Kidney epithelial cell (primary cell): Measurements from ENCODE around the gene RICTOR. TPM values are rescaled to one million over a fixed set of nuclear protein-coding genes. Genes with fewer than 3 reads are reported as not detected.

Source experiments
- DNase-seq: peaks from one replicate; pipeline ENCODE4 v3.0.0-alpha.2; 2010; ENCODE audit warnings: low read depth
- H3K27me3 ChIP-seq: 2 replicates; pipeline ENCODE4 v1.6.0; 2011; ENCODE audit warnings: low read length; ENCODE audit not compliant: control insufficient read depth, insufficient read depth
- H3K36me3 ChIP-seq: 2 replicates; pipeline ENCODE4 v1.5.1; 2011; ENCODE audit warnings: low read length; ENCODE audit not compliant: control insufficient read depth, insufficient read depth
- H3K4me3 ChIP-seq: 2 replicates; pipeline ENCODE4 v1.5.1; 2011; ENCODE audit warnings: low read depth, mild to moderate bottlenecking, control low read depth, low read length
- CTCF ChIP-seq: IDR thresholded peaks from 2 replicates; pipeline ENCODE4 v1.5.1; 2011; ENCODE audit warnings: mild to moderate bottlenecking, moderate library complexity, low read length, control low read depth, inconsistent platforms; ENCODE audit not compliant: insufficient read depth, poor library complexity, severe bottlenecking
- total RNA-seq: library from RNA; depleted of rRNA; stranded (reverse); fragments of >200 nt; gene quantifications from 2 replicates; pipeline ENCODE4 v1.2.3, GENCODE V29; 2015

The RICTOR gene
- total RNA-seq, 1 donor from 2014 or later, result 19.9 TPM

GRCh38 chr5:39025456-39025855, 48.7 kb downstream of the RICTOR start:
- Histone ChIP-seq H3K4me3 (no peak overlapping the region), H3K36me3 (no peaks in the 10 kb centered on the region), H3K27me3 (no peaks in the 10 kb centered on the region)
- no peak for DNase-seq
- TF ChIP-seq CTCF, result no peak

GRCh38 chr5:39024884-39025283, 49.3 kb downstream of the RICTOR start:
- TF ChIP-seq CTCF, result no peak
- no peak for DNase-seq
- no peaks in the 10 kb centered on the region for H3K27me3 ChIP-seq
- no peaks in the 10 kb centered on the region for H3K36me3 ChIP-seq
- H3K4me3 ChIP-seq, result no peak overlapping the region

GRCh38 chr5:39024005-39024404, 50.2 kb downstream of the RICTOR start:
- no peak for DNase-seq
- TF ChIP-seq CTCF, result no peak
- no peaks in the 10 kb centered on the region for H3K36me3 ChIP-seq

GRCh38 chr5:39023121-39023520, 51.1 kb downstream of the RICTOR start:
- TF ChIP-seq CTCF, result no peak

More at GRCh38 chr5:39024005-39024404, 50.2 kb downstream of the RICTOR start:
- H3K4me3 ChIP-seq, result no peak overlapping the region
- no peaks in the 10 kb centered on the region for H3K27me3 ChIP-seq

GRCh38 chr5:39022151-39022550, 52.0 kb downstream of the RICTOR start:
- no peak for DNase-seq
- Histone ChIP-seq H3K27me3 (no peaks in the 10 kb centered on the region), H3K36me3 (no peaks in the 10 kb centered on the region), H3K4me3 (no peak overlapping the region)
- TF ChIP-seq CTCF, result no peak

More at GRCh38 chr5:39023121-39023520, 51.1 kb downstream of the RICTOR start:
- no peak for DNase-seq
- Histone ChIP-seq H3K4me3 (no peak overlapping the region), H3K27me3 (no peaks in the 10 kb centered on the region), H3K36me3 (no peaks in the 10 kb centered on the region)

- TF ChIP-seq CTCF, result no peak
- DNase-seq, result no peak
- Histone ChIP-seq H3K4me3 (no peak overlapping the region), H3K27me3 (no peaks in the 10 kb centered on the region), H3K36me3 (no peaks in the 10 kb centered on the region)
Observed at GRCh38 chr5:39021413-39021812, 52.8 kb downstream of the RICTOR start.
